HepG2 (cell line): ENCODE measurements around the gene CYP26B1. TPM values are rescaled to one million over a fixed set of nuclear protein-coding genes. Genes with fewer than 3 reads are reported as not detected.

Source experiments
- ATAC-seq: fragments of 200-7000 bp; cut with Tn5 transposase; 3 replicates; pipeline ENCODE4 v1.9.1; 2020; ENCODE audit warnings: mild to moderate bottlenecking, moderate library complexity
- BruUV-seq: library from RNA; stranded (reverse); fragments of 400-500 nt; replicated peaks from 2 replicates; lab custom pipeline; 2021; lab: Mats Ljungman, UMichigan
- CTCF ChIA-PET: fragments of 300-600 bp; formaldehyde crosslinking; extraction: SDS; loops from one replicate; lab custom pipeline; 2021; ENCODE audit warnings: low total read pairs, inconsistent platforms, low intra/inter-chr PET ratio; lab: Yijun Ruan, JAX
- POLR2A ChIA-PET: fragments of 350-600 bp; sonication (Branson Sonifier 250); formaldehyde crosslinking; loops from one replicate; lab custom pipeline; 2020; ENCODE audit warnings: antibody characterized with exemption, inconsistent platforms; lab: Yijun Ruan, JAX
- DNase-seq: peaks from one replicate; pipeline ENCODE4 v3.0.0-alpha.2; 2015; ENCODE audit warnings: low spot score
- FAIRE-seq: peaks from 3 replicates; lab custom pipeline; 2011; peaks lifted over from hg19 to GRCh38; lab: Jason Lieb, UNC
- H2AFZ ChIP-seq: one replicate; pipeline ENCODE4 v1.6.1; 2011; ENCODE audit warnings: low read length, inconsistent platforms
- H3K27ac ChIP-seq: fragments of 300-600 bp; 3 replicates; pipeline ENCODE4 v1.8.0; 2011; ENCODE audit warnings: mixed run types, mild to moderate bottlenecking, mixed read lengths, low read length, inconsistent platforms; ENCODE audit not compliant: insufficient read depth; ENCODE audit errors: extremely low read length
- H3K27me3 ChIP-seq, 2 experiments: fragments of 200-600 bp in 1 of 2; 2 replicates in 1 of 2; 3 replicates in 1 of 2; pipeline versions ENCODE4 v1.6.0 to v1.8.0; 2011; ENCODE audit warnings: low read length in 2 of 2, mild to moderate bottlenecking in 2 of 2, moderate library complexity in 2 of 2, inconsistent platforms in 1 of 2; ENCODE audit not compliant: insufficient read depth in 2 of 2, control insufficient read depth in 1 of 2
- H3K36me3 ChIP-seq, 2 experiments: fragments of 200-600 bp in 1 of 2; replicated peaks in 1 of 2; 2 replicates in 1 of 2; 3 replicates in 1 of 2; pipeline versions ENCODE4 v1.5.1 to v1.8.0; 2011; ENCODE audit warnings: low read length in 2 of 2, inconsistent platforms in 1 of 2; ENCODE audit not compliant: insufficient read depth in 2 of 2, control insufficient read depth in 1 of 2
- H3K4me1 ChIP-seq: 2 replicates; pipeline ENCODE4 v1.5.1; 2012; ENCODE audit warnings: low read length, inconsistent platforms; ENCODE audit not compliant: insufficient read depth
- H3K4me2 ChIP-seq: 2 replicates; pipeline ENCODE4 v1.6.0; 2011; ENCODE audit warnings: low read depth, low read length, inconsistent platforms
- H3K4me3 ChIP-seq, 3 experiments: fragments of 200-600 bp in 1 of 3; sonication (generic), shearing (Covaris generic) in 1 of 3; replicated peaks in 1 of 3; 2 replicates each; pipeline ENCODE4 v1.5.1; 2011 to 2016; ENCODE audit warnings: low read length in 3 of 3, inconsistent platforms in 2 of 3, low read depth in 2 of 3, mild to moderate bottlenecking in 2 of 3, control low read depth in 1 of 3, mixed read lengths in 1 of 3; ENCODE audit not compliant: insufficient read depth in 1 of 3
- H3K79me2 ChIP-seq: one replicate; pipeline ENCODE4 v1.6.1; 2011; ENCODE audit warnings: low read length, inconsistent platforms; ENCODE audit not compliant: insufficient read depth
- H3K9ac ChIP-seq: 2 replicates; pipeline ENCODE4 v1.6.0; 2011; ENCODE audit warnings: mild to moderate bottlenecking, low read depth, low read length, inconsistent platforms; ENCODE audit not compliant: insufficient read depth
- H3K9me3 ChIP-seq: 2 replicates; pipeline ENCODE4 v1.5.1; 2012; ENCODE audit warnings: mild to moderate bottlenecking, low read length
- H4K20me1 ChIP-seq: 2 replicates; pipeline ENCODE4 v1.6.0; 2011; ENCODE audit warnings: inconsistent platforms, mild to moderate bottlenecking, low read length, moderate library complexity; ENCODE audit not compliant: insufficient read depth
- GATAD2A ChIP-seq: IDR thresholded peaks from 2 replicates; pipeline ENCODE4 v1.6.1; 2016
- POGZ ChIP-seq: sonication (generic); formaldehyde crosslinking; IDR thresholded peaks from 2 replicates; pipeline ENCODE4 v1.4.0; 2020; ENCODE audit warnings: mild to moderate bottlenecking, missing genetic modification reagents
- ZNF460 ChIP-seq: sonication (generic); formaldehyde crosslinking; IDR thresholded peaks from 2 replicates; pipeline ENCODE4 v1.5.1; 2020; ENCODE audit warnings: missing genetic modification reagents, mild to moderate bottlenecking, borderline replicate concordance
- ZNF773 ChIP-seq: sonication (generic); formaldehyde crosslinking; IDR thresholded peaks from 2 replicates; pipeline ENCODE4 v1.4.0; 2020; ENCODE audit warnings: missing genetic modification reagents, borderline replicate concordance
- WGBS: methylation state at CpG from one replicate; pipeline ENCODE4 v1.1.6; 2017; ENCODE audit warnings: low lambda C conversion rate; 5-methylcytosine and 5-hydroxymethylcytosine counted together
- in situ Hi-C: cut with HindIII; loops from 2 replicates; pipeline ENCODE4 v1.10.0; 2017; ENCODE audit warnings: low pct_unique_long_range_greater_than_20kb; ENCODE audit not compliant: extremely low pct_ligation_motif_present
- intact Hi-C: fragments of 100-400 bp; cut with micrococcal nuclease; formaldehyde crosslinking; loops from one replicate; pipeline ENCODE4 v1.10.0; 2022; ENCODE audit not compliant: unreplicated experiment
- polyA plus RNA-seq, 8 experiments: library from polyadenylated mRNA; depleted of rRNA in 3 of 8; stranded (reverse) in 7 of 8; unstranded in 1 of 8; fragments of >200 nt; fragmentation: Illumina TruSeq in 4 of 8; extraction: Trizol in 4 of 8; gene quantifications; 2 replicates each; pipeline versions ENCODE4 v1.2.1 to v1.2.3, GENCODE V29; 2011 to 2016; ENCODE audit warnings: low read depth in 4 of 8, missing spikeins in 1 of 8, mixed read lengths in 1 of 8; ENCODE audit not compliant: insufficient read depth in 1 of 8
- total RNA-seq, 5 experiments: library from RNA; depleted of rRNA; stranded (reverse); fragments of >200 nt; fragmentation: Illumina TruSeq; extraction: Trizol; gene quantifications; 2 replicates each; pipeline ENCODE4 v1.2.3, GENCODE V29; 2016; ENCODE audit warnings: low read depth in 1 of 5
- TF ChIP-seq, protein P1 (sequence below): sonication (generic); formaldehyde crosslinking; IDR thresholded peaks from 2 replicates; pipeline ENCODE4 v1.4.0; 2020; ENCODE audit warnings: missing genetic modification reagents, borderline replicate concordance
- TF ChIP-seq, protein P2 (sequence below): IDR thresholded peaks from 2 replicates; pipeline ENCODE4 v1.6.1; 2016; ENCODE audit warnings: missing compliant biosample characterization, missing genetic modification reagents, borderline replicate concordance

The CYP26B1 gene
- total and polyA plus RNA-seq, 2 of the 13 experiments (the other 11 are each of a cell fraction or from before 2014, with no cell fraction given), result 0.05 to 0.07 TPM

DNA sequence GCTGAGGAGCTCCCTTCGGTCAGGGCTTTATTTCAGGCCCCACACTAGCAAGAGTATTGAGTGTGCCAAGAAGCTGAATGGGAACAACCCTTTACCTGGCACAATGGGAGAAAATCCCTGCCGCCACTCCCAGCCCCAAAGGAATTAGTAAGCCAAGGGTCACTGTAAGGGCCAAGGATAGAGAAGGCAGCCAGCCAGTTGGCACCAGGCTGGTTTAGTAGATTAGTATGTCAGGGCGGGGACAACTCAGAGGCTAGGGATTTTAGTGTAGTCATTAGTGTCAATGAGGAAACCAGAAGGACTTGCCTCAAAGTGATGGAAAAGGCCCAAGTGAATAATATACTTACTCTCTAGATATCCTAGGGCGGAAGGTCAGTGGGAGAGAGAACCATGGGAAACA is 34.9 kb upstream of the CYP26B1 start:
- H3K36me3 ChIP-seq, result peaks cover 2 to 17% of the 10 kb centered on the region in 2 experiments; a peak in 2 of 5 replicates
- H3K27me3 ChIP-seq, result no peaks in the 10 kb centered on the region
- intact Hi-C loops (no loop called here), in situ Hi-C loops (no loop called here)
- H3K27ac ChIP-seq, result no peak overlapping the region
- no peaks in the 10 kb centered on the region for H3K4me1 ChIP-seq
- POLR2A ChIA-PET, result no interaction called here
- no peak for DNase-seq
- no peak for ATAC-seq
- H3K79me2 ChIP-seq, result no peaks in the 10 kb centered on the region
- H4K20me1 ChIP-seq, result no peaks in the 10 kb centered on the region
- 97% methylated on average over 4 of the region's 4 CpGs for WGBS
- no peak overlapping the region for H2AFZ ChIP-seq
- H3K9me3 ChIP-seq, result no peaks in the 10 kb centered on the region
- no peak for FAIRE-seq
- no peak overlapping the region for H3K9ac ChIP-seq
- BruUV-seq, result no TSS peak
- no peak overlapping the region for H3K4me2 ChIP-seq
- TF ChIP-seq, protein P1, sequence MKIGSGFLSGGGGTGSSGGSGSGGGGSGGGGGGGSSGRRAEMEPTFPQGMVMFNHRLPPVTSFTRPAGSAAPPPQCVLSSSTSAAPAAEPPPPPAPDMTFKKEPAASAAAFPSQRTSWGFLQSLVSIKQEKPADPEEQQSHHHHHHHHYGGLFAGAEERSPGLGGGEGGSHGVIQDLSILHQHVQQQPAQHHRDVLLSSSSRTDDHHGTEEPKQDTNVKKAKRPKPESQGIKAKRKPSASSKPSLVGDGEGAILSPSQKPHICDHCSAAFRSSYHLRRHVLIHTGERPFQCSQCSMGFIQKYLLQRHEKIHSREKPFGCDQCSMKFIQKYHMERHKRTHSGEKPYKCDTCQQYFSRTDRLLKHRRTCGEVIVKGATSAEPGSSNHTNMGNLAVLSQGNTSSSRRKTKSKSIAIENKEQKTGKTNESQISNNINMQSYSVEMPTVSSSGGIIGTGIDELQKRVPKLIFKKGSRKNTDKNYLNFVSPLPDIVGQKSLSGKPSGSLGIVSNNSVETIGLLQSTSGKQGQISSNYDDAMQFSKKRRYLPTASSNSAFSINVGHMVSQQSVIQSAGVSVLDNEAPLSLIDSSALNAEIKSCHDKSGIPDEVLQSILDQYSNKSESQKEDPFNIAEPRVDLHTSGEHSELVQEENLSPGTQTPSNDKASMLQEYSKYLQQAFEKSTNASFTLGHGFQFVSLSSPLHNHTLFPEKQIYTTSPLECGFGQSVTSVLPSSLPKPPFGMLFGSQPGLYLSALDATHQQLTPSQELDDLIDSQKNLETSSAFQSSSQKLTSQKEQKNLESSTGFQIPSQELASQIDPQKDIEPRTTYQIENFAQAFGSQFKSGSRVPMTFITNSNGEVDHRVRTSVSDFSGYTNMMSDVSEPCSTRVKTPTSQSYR, result no peak
- TF ChIP-seq ZNF460 (CRISPR knock-in tag), result no peak
- no peak for TF ChIP-seq GATAD2A (CRISPR knock-in tag)
- TF ChIP-seq, protein P2, sequence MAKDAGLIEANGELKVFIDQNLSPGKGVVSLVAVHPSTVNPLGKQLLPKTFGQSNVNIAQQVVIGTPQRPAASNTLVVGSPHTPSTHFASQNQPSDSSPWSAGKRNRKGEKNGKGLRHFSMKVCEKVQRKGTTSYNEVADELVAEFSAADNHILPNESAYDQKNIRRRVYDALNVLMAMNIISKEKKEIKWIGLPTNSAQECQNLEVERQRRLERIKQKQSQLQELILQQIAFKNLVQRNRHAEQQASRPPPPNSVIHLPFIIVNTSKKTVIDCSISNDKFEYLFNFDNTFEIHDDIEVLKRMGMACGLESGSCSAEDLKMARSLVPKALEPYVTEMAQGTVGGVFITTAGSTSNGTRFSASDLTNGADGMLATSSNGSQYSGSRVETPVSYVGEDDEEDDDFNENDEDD (CRISPR knock-in tag), result no peak
- no peak for TF ChIP-seq POGZ (CRISPR knock-in tag)
- no peak for TF ChIP-seq ZNF773 (CRISPR knock-in tag)
- H3K4me3 ChIP-seq, result no peak overlapping the region
- CTCF ChIA-PET, result no interaction called here
